Neural cell (in vitro differentiated cells): ENCODE results near the gene MAPK8. TPM values are rescaled to one million over a fixed set of nuclear protein-coding genes. Genes with fewer than 3 reads are reported as not detected.

ENCODE experiments used
- H2AFZ ChIP-seq: fragments of 200-600, 300-800 bp; sonication (generic), shearing (Covaris generic); 2 replicates; pipeline ENCODE4 v1.6.0; 2014; ENCODE audit warnings: low read depth, mild to moderate bottlenecking, antibody characterized with exemption, low read length, moderate library complexity
- H3F3A ChIP-seq: fragments of 200-600 bp; shearing (Covaris generic); 2 replicates; pipeline ENCODE4 v1.6.1; 2016; ENCODE audit warnings: mild to moderate bottlenecking, moderate library complexity, mixed read lengths, antibody characterized with exemption, low read length; ENCODE audit not compliant: insufficient read depth, poor library complexity, severe bottlenecking
- H3K27ac ChIP-seq: fragments of 200-600, 300-800 bp; sonication (generic), shearing (Covaris generic); 2 replicates; pipeline ENCODE4 v1.5.1; 2014; ENCODE audit warnings: mild to moderate bottlenecking, low read length, moderate library complexity
- H3K27me3 ChIP-seq: fragments of 300-800, 200-600 bp; sonication (generic), shearing (Covaris generic); 2 replicates; pipeline ENCODE4 v1.6.0; 2014; ENCODE audit warnings: mild to moderate bottlenecking, low read depth, low read length, moderate library complexity; ENCODE audit not compliant: insufficient read depth
- H3K36me3 ChIP-seq: fragments of 300-800, 200-600 bp; sonication (generic), shearing (Covaris generic); 2 replicates; pipeline ENCODE4 v1.5.1; 2014; ENCODE audit warnings: mild to moderate bottlenecking, antibody characterized with exemption, low read length, moderate library complexity; ENCODE audit not compliant: insufficient read depth
- H3K4me2 ChIP-seq: fragments of 300-800, 200-600 bp; sonication (generic), shearing (Covaris generic); 2 replicates; pipeline ENCODE4 v1.6.0; 2014; ENCODE audit warnings: mild to moderate bottlenecking, low read length
- H3K4me3 ChIP-seq: fragments of 300-800, 200-600 bp; sonication (generic), shearing (Covaris generic); 2 replicates; pipeline ENCODE4 v1.5.1; 2014; ENCODE audit warnings: mild to moderate bottlenecking, low read length, moderate library complexity
- H3K79me2 ChIP-seq: fragments of 200-600 bp; shearing (Covaris generic); replicated peaks from 2 replicates; pipeline ENCODE4 v1.6.0; 2014; ENCODE audit warnings: mild to moderate bottlenecking, low read length, moderate library complexity; ENCODE audit not compliant: insufficient read depth
- H3K9ac ChIP-seq: fragments of 300-800, 200-600 bp; sonication (generic), shearing (Covaris generic); 2 replicates; pipeline ENCODE4 v1.6.1; 2016; ENCODE audit warnings: mild to moderate bottlenecking, low read length, mixed read lengths
- H3K9me2 ChIP-seq: fragments of 200-600 bp; shearing (Covaris generic); 2 replicates; pipeline ENCODE4 v1.6.1; 2016; ENCODE audit warnings: mild to moderate bottlenecking, low read length, mixed read lengths; ENCODE audit not compliant: insufficient read depth
- H3K9me3 ChIP-seq: fragments of 200-600, 300-800 bp; sonication (generic), shearing (Covaris generic); 2 replicates; pipeline ENCODE4 v1.6.1; 2016; ENCODE audit warnings: mild to moderate bottlenecking, mixed run types, low read length, moderate library complexity, mixed read lengths
- H4K20me1 ChIP-seq: fragments of 200-600 bp; shearing (Covaris generic); 2 replicates; pipeline ENCODE4 v1.6.1; 2016; ENCODE audit warnings: mild to moderate bottlenecking, mixed run types; ENCODE audit not compliant: insufficient read depth
- EP300 ChIP-seq: fragments of 450-650 bp; conservative IDR thresholded peaks from 2 replicates; pipeline ENCODE4 v1.6.1; 2014; ENCODE audit warnings: antibody characterized with exemption, mild to moderate bottlenecking, moderate library complexity; ENCODE audit not compliant: poor library complexity, severe bottlenecking
- EZH2 ChIP-seq: fragments of 200-600, 300-800 bp; shearing (Covaris generic), sonication (generic); IDR thresholded peaks from 2 replicates; pipeline ENCODE4 v1.6.1; 2014; ENCODE audit warnings: antibody characterized with exemption, low read length, borderline replicate concordance, mild to moderate bottlenecking; ENCODE audit not compliant: insufficient read depth, poor library complexity, severe bottlenecking
- MXI1 ChIP-seq: fragments of 450-650 bp; conservative IDR thresholded peaks from 2 replicates; pipeline ENCODE4 v1.6.1; 2014; ENCODE audit warnings: antibody characterized with exemption, mild to moderate bottlenecking; ENCODE audit not compliant: poor library complexity, severe bottlenecking
- POLR2AphosphoS5 ChIP-seq: IDR thresholded peaks from 2 replicates; pipeline ENCODE4 v1.6.1; 2012
- RAD21 ChIP-seq: fragments of 450-650 bp; conservative IDR thresholded peaks from 2 replicates; pipeline ENCODE4 v1.6.1; 2014; ENCODE audit warnings: antibody characterized with exemption, mild to moderate bottlenecking, moderate library complexity
- SMC3 ChIP-seq: fragments of 450-650 bp; conservative IDR thresholded peaks from 2 replicates; pipeline ENCODE4 v1.6.1; 2014; ENCODE audit warnings: antibody characterized with exemption, mild to moderate bottlenecking, moderate library complexity; ENCODE audit not compliant: poor library complexity
- TAF1 ChIP-seq: IDR thresholded peaks from 2 replicates; pipeline ENCODE4 v1.6.1; 2012; ENCODE audit warnings: low read depth
- polyA plus RNA-seq: library from polyadenylated mRNA; depleted of rRNA; stranded (reverse); fragments of >200 nt; gene quantifications from 2 replicates; pipeline ENCODE4 v1.2.3, GENCODE V29; 2014
- TF ChIP-seq, protein P1 (sequence below): fragments of 450-650 bp; IDR thresholded peaks from 2 replicates; pipeline ENCODE4 v1.5.1; 2014; ENCODE audit warnings: antibody characterized with exemption, mild to moderate bottlenecking, moderate library complexity; ENCODE audit not compliant: poor library complexity, severe bottlenecking
- TF ChIP-seq, protein P2 (sequence below): IDR thresholded peaks from 2 replicates; pipeline ENCODE4 v1.6.1; 2012; ENCODE audit warnings: borderline replicate concordance

MAPK8 gene
- polyA plus RNA-seq, 1 donor from 2014 or later, result 187 TPM

DNA sequence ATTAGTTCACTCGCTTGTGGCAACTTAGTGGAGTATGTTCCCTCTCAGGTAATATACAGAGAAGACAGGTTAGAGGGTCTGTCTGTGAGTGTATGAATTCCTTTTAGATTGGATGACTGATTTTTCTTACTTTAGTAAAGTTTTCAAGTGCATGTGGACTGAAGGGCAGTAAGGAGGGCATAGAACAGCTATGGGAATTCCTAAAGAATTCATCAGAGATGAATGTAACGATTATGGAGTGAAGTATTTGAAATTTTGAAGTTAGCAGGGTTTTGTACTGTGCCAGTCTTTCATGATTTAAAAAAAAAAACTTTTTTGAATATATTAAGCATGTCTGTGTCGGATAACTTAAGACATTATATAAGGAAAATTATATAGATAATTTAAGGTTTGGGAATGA, 15.5 kb downstream of the MAPK8 start:
- H3K4me3 ChIP-seq, result no peak overlapping the region
- H3K79me2 ChIP-seq, result peaks cover 98% of the 10 kb centered on the region
- H4K20me1 ChIP-seq, result peaks cover 11% of the 10 kb centered on the region

DNA sequence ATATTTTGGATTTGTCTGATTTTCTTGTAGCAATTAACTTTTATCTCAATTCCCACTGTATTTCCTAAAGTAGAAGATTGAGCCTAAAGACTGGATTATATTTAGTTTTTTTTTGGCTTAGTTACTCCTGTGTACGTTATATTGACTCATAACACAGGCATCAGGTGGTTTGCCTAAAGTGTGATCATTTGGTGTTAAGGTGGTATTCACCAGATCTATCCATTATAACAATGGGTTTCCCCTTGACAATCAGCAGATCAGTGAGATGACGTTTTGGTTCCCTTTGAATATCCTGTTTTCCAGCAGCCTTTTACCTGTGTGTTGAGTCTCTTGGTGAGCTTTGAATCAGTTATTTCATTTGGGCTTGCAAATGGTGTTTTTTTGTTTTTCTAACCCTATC, 18.1 kb downstream of the MAPK8 start:
- H3K9me3 ChIP-seq, result no peaks in the 10 kb centered on the region
- H3K9me2 ChIP-seq, result no peaks in the 10 kb centered on the region
- H3K4me3 ChIP-seq, result no peak overlapping the region
- no peak overlapping the region for H2AFZ ChIP-seq
- no peak overlapping the region for H3K4me2 ChIP-seq
- no peak overlapping the region for H3K27ac ChIP-seq
- H4K20me1 ChIP-seq, result peaks cover 4% of the 10 kb centered on the region
- H3K79me2 ChIP-seq, result peaks cover 100% of the 10 kb centered on the region
- no peaks in the 10 kb centered on the region for H3F3A ChIP-seq
- H3K27me3 ChIP-seq, result no peaks in the 10 kb centered on the region
- no peaks in the 10 kb centered on the region for H3K36me3 ChIP-seq
- H3K9ac ChIP-seq, result no peak overlapping the region
- TF ChIP-seq RAD21, result no peak

More for the DNA sequence above, 15.5 kb downstream of the MAPK8 start:
- Histone ChIP-seq H3K9me2 (no peaks in the 10 kb centered on the region), H3F3A (no peaks in the 10 kb centered on the region), H3K27ac (no peak overlapping the region), H3K36me3 (no peaks in the 10 kb centered on the region), H2AFZ (no peak overlapping the region), H3K9ac (no peak overlapping the region), H3K9me3 (no peaks in the 10 kb centered on the region), H3K4me2 (no peak overlapping the region), H3K27me3 (no peaks in the 10 kb centered on the region)
- TF ChIP-seq MXI1 (no peak), EP300 (no peak), EZH2 (no peak), RAD21 (no peak), SMC3 (no peak), POLR2AphosphoS5 (no peak)
- TF ChIP-seq, protein P1, sequence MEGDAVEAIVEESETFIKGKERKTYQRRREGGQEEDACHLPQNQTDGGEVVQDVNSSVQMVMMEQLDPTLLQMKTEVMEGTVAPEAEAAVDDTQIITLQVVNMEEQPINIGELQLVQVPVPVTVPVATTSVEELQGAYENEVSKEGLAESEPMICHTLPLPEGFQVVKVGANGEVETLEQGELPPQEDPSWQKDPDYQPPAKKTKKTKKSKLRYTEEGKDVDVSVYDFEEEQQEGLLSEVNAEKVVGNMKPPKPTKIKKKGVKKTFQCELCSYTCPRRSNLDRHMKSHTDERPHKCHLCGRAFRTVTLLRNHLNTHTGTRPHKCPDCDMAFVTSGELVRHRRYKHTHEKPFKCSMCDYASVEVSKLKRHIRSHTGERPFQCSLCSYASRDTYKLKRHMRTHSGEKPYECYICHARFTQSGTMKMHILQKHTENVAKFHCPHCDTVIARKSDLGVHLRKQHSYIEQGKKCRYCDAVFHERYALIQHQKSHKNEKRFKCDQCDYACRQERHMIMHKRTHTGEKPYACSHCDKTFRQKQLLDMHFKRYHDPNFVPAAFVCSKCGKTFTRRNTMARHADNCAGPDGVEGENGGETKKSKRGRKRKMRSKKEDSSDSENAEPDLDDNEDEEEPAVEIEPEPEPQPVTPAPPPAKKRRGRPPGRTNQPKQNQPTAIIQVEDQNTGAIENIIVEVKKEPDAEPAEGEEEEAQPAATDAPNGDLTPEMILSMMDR, result no peak

DNA sequence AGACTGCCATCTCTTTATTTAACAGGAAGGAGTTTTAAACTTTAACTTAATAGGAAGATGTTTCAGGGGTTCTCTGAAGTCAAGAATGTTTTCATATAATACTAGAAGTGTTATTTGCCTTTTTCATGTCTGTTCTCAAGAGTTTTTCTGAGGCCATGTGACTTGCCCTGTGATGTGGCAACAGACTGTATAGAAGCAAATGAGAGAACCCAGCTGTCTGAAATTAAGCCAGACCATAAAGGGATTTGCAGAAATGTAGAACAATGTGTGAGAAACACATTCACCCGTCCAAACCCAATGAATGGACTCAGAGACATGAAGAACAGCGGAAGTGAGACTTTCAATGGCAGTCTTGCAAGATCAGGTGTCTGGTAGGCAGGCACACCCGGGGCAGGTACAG, 23.8 kb downstream of the MAPK8 start:
- no peaks in the 10 kb centered on the region for H3K36me3 ChIP-seq
- H4K20me1 ChIP-seq, result peaks cover 4% of the 10 kb centered on the region
- no peak overlapping the region for H3K27ac ChIP-seq
- H3K9me3 ChIP-seq, result no peaks in the 10 kb centered on the region
- TF ChIP-seq, protein P2, sequence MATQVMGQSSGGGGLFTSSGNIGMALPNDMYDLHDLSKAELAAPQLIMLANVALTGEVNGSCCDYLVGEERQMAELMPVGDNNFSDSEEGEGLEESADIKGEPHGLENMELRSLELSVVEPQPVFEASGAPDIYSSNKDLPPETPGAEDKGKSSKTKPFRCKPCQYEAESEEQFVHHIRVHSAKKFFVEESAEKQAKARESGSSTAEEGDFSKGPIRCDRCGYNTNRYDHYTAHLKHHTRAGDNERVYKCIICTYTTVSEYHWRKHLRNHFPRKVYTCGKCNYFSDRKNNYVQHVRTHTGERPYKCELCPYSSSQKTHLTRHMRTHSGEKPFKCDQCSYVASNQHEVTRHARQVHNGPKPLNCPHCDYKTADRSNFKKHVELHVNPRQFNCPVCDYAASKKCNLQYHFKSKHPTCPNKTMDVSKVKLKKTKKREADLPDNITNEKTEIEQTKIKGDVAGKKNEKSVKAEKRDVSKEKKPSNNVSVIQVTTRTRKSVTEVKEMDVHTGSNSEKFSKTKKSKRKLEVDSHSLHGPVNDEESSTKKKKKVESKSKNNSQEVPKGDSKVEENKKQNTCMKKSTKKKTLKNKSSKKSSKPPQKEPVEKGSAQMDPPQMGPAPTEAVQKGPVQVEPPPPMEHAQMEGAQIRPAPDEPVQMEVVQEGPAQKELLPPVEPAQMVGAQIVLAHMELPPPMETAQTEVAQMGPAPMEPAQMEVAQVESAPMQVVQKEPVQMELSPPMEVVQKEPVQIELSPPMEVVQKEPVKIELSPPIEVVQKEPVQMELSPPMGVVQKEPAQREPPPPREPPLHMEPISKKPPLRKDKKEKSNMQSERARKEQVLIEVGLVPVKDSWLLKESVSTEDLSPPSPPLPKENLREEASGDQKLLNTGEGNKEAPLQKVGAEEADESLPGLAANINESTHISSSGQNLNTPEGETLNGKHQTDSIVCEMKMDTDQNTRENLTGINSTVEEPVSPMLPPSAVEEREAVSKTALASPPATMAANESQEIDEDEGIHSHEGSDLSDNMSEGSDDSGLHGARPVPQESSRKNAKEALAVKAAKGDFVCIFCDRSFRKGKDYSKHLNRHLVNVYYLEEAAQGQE, result no peak
- TF ChIP-seq EP300 (no peak), MXI1 (no peak), TAF1 (no peak), POLR2AphosphoS5 (no peak), SMC3 (no peak), RAD21 (no peak), EZH2 (no peak)
- TF ChIP-seq, protein P1, result no peak
- no peaks in the 10 kb centered on the region for H3K27me3 ChIP-seq
- no peaks in the 10 kb centered on the region for H3F3A ChIP-seq
- H3K4me3 ChIP-seq, result no peak overlapping the region
- peaks cover 80% of the 10 kb centered on the region for H3K79me2 ChIP-seq
- no peak overlapping the region for H3K9ac ChIP-seq
- H3K4me2 ChIP-seq, result no peak overlapping the region
- H2AFZ ChIP-seq, result no peak overlapping the region
- H3K9me2 ChIP-seq, result no peaks in the 10 kb centered on the region
